ENCODE data around the gene ANKRD13D.

DNA sequence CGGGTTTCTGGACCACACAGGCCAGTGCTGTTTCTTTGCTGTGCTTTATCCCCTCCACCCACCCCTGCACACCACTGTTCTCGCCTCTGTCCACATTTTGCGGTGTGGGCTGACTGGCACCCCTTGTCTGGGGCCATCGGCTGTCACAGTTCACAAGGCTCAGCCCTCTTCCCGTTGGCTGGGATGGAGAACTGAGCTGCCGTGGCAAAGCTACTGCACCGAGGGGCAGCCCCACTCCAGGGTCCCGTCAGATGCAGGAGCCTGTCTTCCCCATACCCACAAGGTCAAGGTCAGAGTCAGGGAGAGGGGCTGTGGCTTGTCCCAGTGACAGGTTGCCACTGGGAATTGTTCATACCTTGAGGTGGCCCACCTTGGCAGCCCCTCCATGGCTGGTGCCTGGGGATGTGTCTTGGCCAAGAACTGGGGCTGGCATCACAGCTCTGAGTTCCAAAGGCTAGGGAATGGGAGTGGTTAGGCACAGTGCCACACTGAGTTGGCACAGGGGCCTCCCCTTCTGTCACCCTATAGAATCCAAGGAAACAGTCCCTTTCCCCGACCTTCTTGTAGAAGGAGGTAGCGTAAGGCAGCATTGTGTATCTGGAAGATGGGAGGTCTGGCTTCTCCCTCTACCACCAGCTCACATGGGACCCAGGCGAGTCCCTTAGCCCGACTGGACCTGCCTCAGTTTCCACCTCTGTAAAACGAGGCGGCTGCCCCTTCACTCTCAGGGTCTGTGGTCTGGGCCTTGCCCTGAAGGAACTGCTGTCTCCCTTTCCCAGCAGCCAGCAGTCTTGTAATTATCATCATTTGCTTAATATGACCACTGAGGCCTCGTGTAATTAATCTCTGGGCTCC is 19.5 kb upstream of the ANKRD13D start:
- TF ChIP-seq, protein P1, sequence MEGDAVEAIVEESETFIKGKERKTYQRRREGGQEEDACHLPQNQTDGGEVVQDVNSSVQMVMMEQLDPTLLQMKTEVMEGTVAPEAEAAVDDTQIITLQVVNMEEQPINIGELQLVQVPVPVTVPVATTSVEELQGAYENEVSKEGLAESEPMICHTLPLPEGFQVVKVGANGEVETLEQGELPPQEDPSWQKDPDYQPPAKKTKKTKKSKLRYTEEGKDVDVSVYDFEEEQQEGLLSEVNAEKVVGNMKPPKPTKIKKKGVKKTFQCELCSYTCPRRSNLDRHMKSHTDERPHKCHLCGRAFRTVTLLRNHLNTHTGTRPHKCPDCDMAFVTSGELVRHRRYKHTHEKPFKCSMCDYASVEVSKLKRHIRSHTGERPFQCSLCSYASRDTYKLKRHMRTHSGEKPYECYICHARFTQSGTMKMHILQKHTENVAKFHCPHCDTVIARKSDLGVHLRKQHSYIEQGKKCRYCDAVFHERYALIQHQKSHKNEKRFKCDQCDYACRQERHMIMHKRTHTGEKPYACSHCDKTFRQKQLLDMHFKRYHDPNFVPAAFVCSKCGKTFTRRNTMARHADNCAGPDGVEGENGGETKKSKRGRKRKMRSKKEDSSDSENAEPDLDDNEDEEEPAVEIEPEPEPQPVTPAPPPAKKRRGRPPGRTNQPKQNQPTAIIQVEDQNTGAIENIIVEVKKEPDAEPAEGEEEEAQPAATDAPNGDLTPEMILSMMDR (IDR thresholded peaks at IDR 0.05; ENCODE audit: insufficient read depth, low read depth, low read length): no peak
- TF ChIP-seq EZH2 (IDR thresholded peaks at IDR 0.05; ENCODE audit: insufficient read depth, low read length): no peak

Data from astrocyte (in vitro differentiated cells and primary cell).